ENCODE measurements around the gene CARS2.

CARS2 gene

DNA sequence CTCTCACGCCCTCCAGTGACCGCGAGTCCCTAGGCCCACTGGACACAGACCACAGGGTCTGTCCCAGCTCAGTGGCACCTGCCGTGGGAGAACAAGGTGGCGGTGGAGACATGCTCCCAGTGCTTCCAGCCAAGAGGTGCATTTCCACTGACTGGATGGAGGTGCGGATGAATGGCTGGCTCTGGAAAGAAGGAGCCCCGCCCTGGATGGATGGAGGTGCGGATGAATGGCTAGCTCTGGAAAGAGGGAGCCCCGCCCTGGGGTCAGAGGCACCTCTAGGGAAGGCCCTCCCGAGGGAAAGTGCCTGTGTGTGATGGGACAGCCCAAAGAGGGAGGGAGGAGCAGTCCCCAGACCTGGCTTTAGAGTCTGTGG is 58.6 kb downstream of the CARS2 start:
- Mint-ChIP-seq H3K27ac (no peak overlapping the region), H3K4me3 (no peak overlapping the region), H3K27me3 (no peaks in the 10 kb centered on the region), H3K36me3 (ENCODE audit: low read depth) (peaks cover 96% of the 10 kb centered on the region), H3K4me1 (ENCODE audit: low read depth) (peaks cover 10% of the 10 kb centered on the region), H3K9me3 (no peaks in the 10 kb centered on the region)
- intact Hi-C loops (cut with micrococcal nuclease) = no loop called here

DNA sequence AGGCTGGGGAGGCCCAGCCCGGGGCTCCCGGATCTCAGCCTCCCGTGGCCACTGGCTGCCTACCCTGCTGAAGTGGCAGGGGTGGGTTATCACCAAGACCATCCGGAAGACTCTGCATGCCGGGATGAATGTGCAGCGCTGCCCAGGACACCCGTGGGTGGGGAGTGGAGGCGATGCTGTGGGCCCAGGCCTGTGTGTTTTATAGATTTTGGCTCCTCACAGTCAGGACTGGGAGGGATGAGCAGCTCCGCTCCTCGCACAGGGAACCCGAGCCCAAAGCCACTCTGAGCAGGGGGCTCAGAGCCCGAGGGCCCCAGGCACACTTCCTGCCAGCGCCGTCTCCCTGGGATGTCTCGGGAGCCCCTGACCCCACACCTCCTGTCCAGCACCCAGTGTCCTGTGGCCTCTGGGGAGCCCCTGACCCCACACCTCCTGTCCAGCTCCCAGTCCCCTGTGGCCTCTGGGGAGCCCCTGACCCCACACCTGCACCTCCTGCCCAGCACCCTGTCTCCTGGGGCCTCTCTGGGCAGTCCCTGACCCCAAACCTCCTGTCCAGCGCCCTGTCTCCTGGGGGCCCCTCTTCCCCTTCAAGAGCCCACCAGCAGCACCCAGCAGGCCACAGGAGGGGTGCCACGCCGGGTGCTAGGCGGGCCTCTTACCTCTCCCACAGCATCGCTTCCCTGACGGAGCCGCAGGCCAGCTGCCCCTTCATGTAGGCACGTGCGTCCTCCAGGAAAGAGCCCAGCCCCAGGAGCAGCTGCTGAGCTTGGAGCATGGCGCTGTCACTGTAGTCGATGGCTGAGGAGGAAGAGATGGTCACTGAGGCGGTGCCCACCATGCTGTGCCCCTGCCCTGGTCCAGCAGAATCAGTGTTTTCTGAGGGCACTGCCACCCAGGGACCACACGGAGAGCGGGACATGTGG is 59.2 kb downstream of the CARS2 start:
- no peaks in the 10 kb centered on the region for H3K9me3 Mint-ChIP-seq
- H3K27me3 Mint-ChIP-seq = no peaks in the 10 kb centered on the region
- intact Hi-C loops (cut with micrococcal nuclease) = no loop called here
- peaks cover 10% of the 10 kb centered on the region for H3K4me1 Mint-ChIP-seq (ENCODE audit: low read depth)
- H3K4me3 Mint-ChIP-seq = no peak overlapping the region
- peaks cover 96% of the 10 kb centered on the region for H3K36me3 Mint-ChIP-seq (ENCODE audit: low read depth)
- H3K27ac Mint-ChIP-seq = no peak overlapping the region

DNA sequence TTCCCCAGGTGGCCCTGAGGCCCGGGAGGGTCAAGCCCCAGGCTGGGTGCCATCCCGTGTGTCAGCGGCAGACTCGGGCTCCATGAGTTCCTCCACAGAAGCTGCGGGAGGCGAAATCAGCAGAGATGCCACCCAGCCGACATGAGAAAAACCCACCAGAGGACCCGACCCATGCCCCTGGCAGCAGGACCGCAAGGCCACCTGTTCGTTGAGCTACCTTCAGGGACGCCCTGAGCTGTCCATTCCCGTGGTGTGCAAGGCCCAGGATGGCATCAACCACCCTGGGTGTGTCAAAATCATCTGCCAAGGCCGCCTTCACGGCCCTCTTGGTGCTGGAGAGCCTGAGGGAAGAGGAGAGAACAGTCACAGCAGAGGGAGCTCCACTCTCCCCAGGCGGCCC is 60.2 kb downstream of the CARS2 start:
- Mint-ChIP-seq H3K9me3 (no peaks in the 10 kb centered on the region), H3K36me3 (ENCODE audit: low read depth) (peaks cover 96% of the 10 kb centered on the region)

DNA sequence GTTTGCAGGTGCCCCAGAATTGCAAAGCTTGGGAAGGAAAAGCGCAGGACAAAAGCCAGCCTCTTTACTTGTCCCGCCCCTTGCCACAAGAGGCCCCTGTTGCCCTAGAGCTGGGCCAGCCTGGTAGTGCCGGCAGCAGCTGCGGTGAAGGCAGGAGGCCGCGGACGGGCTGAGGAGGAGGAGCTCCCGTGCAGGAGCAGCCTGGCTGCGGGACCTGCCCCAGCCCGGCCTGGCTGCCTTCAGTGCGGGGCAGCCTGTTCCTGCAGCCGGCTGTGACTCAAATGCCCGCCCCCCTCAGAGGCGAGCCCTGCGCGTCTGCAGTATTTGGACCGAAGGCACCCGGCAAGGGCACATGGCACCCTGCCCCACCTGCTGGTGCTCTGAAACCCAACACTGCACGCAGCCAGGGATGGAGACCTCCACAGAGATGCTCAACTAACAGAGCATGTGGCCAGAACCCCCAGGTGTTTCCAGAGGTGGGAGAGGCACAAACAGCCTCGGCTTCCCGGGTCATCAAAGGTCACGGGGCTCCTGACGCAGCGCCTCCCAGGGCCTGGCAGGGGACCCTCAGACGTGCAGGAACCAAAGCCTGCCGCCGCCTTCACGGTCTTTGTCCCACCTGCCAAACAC is 60.9 kb downstream of the CARS2 start:
- intact Hi-C loops (cut with micrococcal nuclease) = loop anchor here (1.0 kb wide), 1 partner anchor 174 kb away; no protein-coding TSS in a partner anchor
- Mint-ChIP-seq H3K27ac (no peak overlapping the region), H3K36me3 (ENCODE audit: low read depth) (peaks cover 96% of the 10 kb centered on the region), H3K9me3 (no peaks in the 10 kb centered on the region), H3K4me1 (ENCODE audit: low read depth) (peaks cover 10% of the 10 kb centered on the region), H3K27me3 (no peaks in the 10 kb centered on the region), H3K4me3 (no peak overlapping the region)

More for the DNA sequence above, 60.2 kb downstream of the CARS2 start:
- intact Hi-C loops (cut with micrococcal nuclease) = loop anchor here (1.0 kb wide), 1 partner anchor 174 kb away; no protein-coding TSS in a partner anchor
- Mint-ChIP-seq H3K4me1 (ENCODE audit: low read depth) (peaks cover 10% of the 10 kb centered on the region), H3K27ac (no peak overlapping the region), H3K4me3 (no peak overlapping the region), H3K27me3 (no peaks in the 10 kb centered on the region)

GRCh38 chr13:110643768-110644421 is 62.0 kb downstream of the CARS2 start:
- intact Hi-C loops (cut with micrococcal nuclease) = no loop called here
- Mint-ChIP-seq H3K27ac (no peak overlapping the region), H3K36me3 (ENCODE audit: low read depth) (peaks cover 96% of the 10 kb centered on the region)

GRCh38 chr13:110643324-110643723 is 62.6 kb downstream of the CARS2 start:
- Mint-ChIP-seq H3K27ac (no peak overlapping the region), H3K9me3 (no peaks in the 10 kb centered on the region), H3K36me3 (ENCODE audit: low read depth) (peaks cover 96% of the 10 kb centered on the region), H3K27me3 (no peaks in the 10 kb centered on the region), H3K4me1 (ENCODE audit: low read depth) (peaks cover 10% of the 10 kb centered on the region), H3K4me3 (no peak overlapping the region)
- intact Hi-C loops (cut with micrococcal nuclease) = no loop called here

More at GRCh38 chr13:110643768-110644421, 62.0 kb downstream of the CARS2 start:
- Mint-ChIP-seq H3K9me3 (no peaks in the 10 kb centered on the region), H3K4me3 (no peak overlapping the region), H3K4me1 (ENCODE audit: low read depth) (peaks cover 10% of the 10 kb centered on the region), H3K27me3 (no peaks in the 10 kb centered on the region)

GRCh38 chr13:110642291-110642981 is 63.5 kb downstream of the CARS2 start:
- Mint-ChIP-seq H3K9me3 (no peaks in the 10 kb centered on the region), H3K36me3 (ENCODE audit: low read depth) (peaks cover 99% of the 10 kb centered on the region)

DNA sequence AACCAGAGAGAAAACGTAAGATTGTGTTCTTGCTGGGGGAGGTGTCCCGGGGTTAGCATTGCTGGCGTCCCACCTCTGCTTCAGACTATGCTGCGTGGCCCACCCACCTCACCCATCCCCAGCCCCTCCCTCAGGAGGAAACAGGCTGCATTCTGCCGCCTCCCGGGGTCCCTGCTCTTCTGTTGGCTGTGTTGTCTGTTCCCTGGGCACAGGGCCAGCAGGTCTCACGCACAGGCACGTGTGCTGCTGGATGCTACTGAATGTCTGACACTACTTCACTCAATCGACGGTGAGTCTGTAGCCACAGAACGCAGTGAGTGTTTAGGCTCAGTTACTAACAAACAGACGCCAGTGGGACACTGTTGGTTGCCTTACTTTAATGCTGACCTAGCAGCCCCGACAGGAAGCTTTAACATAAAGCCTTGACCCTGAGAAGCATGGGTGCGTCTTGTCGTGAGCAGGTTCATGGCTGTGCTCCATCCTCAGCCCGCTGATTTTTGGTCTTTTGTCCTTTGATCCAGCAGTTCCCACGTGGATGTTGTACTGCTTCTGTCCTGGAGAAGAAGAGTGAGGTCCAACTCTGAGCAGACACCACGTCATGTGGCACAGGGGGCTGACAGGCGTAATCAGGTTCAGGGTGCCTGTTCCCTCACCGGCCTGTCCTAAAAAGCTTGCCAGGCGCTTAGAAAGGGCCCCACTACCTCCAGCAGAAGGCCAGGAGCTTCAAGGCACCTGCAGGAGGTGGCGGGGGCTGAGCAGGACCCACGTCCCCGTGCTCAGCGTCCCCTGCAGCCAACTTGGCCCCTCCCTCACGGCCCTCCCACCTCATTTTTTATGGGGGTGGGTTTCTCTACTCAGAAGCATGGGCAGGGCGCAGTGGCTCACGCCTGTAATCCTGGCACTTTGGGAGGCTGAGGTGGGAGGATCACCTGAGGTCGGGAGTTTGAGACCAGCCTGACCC is 64.6 kb downstream of the CARS2 start:
- Mint-ChIP-seq H3K27ac (no peak overlapping the region), H3K36me3 (ENCODE audit: low read depth) (peaks cover 99% of the 10 kb centered on the region)
- intact Hi-C loops (cut with micrococcal nuclease) = no loop called here

More at GRCh38 chr13:110642291-110642981, 63.5 kb downstream of the CARS2 start:
- H3K4me1 Mint-ChIP-seq (ENCODE audit: low read depth) = peaks cover 10% of the 10 kb centered on the region
- H3K27me3 Mint-ChIP-seq = no peaks in the 10 kb centered on the region
- no peak overlapping the region for H3K4me3 Mint-ChIP-seq
- no peak overlapping the region for H3K27ac Mint-ChIP-seq
- intact Hi-C loops (cut with micrococcal nuclease) = no loop called here

DNA sequence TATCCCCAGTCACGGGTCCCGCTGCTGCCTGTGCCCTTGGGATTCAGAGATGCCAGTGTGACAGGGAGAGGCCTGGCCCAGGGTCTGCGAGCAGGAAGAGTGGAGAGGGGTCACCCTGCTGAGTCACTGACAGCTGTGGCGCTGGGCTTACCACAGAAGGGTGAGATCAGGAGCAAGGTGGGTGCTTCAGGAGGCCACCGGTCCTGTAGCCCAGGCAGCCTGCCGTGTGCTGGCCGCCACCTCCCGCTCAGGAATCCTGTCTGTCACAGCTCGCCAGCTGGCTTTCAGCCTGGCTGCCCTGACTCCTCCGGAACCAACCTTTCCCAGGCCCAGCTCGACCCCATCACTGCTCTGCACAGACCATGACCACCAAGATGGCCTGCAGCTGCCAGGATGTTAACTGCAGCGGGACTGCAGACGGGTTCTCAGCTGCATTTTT is 65.3 kb downstream of the CARS2 start:
- H3K9me3 Mint-ChIP-seq = no peaks in the 10 kb centered on the region
- peaks cover 10% of the 10 kb centered on the region for H3K4me1 Mint-ChIP-seq (ENCODE audit: low read depth)
- H3K36me3 Mint-ChIP-seq (ENCODE audit: low read depth) = peaks cover 99% of the 10 kb centered on the region
- no peak overlapping the region for H3K4me3 Mint-ChIP-seq
- intact Hi-C loops (cut with micrococcal nuclease) = no loop called here
- no peak overlapping the region for H3K27ac Mint-ChIP-seq
- no peaks in the 10 kb centered on the region for H3K27me3 Mint-ChIP-seq

More for the DNA sequence above, 64.6 kb downstream of the CARS2 start:
- Mint-ChIP-seq H3K9me3 (no peaks in the 10 kb centered on the region), H3K4me1 (ENCODE audit: low read depth) (peaks cover 10% of the 10 kb centered on the region), H3K4me3 (no peak overlapping the region), H3K27me3 (no peaks in the 10 kb centered on the region)

- Mint-ChIP-seq H3K4me3 (no peak overlapping the region), H3K27me3 (no peaks in the 10 kb centered on the region), H3K27ac (no peak overlapping the region), H3K36me3 (ENCODE audit: low read depth) (peaks cover 100% of the 10 kb centered on the region), H3K4me1 (ENCODE audit: low read depth) (peaks cover 5% of the 10 kb centered on the region), H3K9me3 (no peaks in the 10 kb centered on the region)
- intact Hi-C loops (cut with micrococcal nuclease) = no loop called here
Measured at GRCh38 chr13:110639935-110640334, 66.0 kb downstream of the CARS2 start.

DNA sequence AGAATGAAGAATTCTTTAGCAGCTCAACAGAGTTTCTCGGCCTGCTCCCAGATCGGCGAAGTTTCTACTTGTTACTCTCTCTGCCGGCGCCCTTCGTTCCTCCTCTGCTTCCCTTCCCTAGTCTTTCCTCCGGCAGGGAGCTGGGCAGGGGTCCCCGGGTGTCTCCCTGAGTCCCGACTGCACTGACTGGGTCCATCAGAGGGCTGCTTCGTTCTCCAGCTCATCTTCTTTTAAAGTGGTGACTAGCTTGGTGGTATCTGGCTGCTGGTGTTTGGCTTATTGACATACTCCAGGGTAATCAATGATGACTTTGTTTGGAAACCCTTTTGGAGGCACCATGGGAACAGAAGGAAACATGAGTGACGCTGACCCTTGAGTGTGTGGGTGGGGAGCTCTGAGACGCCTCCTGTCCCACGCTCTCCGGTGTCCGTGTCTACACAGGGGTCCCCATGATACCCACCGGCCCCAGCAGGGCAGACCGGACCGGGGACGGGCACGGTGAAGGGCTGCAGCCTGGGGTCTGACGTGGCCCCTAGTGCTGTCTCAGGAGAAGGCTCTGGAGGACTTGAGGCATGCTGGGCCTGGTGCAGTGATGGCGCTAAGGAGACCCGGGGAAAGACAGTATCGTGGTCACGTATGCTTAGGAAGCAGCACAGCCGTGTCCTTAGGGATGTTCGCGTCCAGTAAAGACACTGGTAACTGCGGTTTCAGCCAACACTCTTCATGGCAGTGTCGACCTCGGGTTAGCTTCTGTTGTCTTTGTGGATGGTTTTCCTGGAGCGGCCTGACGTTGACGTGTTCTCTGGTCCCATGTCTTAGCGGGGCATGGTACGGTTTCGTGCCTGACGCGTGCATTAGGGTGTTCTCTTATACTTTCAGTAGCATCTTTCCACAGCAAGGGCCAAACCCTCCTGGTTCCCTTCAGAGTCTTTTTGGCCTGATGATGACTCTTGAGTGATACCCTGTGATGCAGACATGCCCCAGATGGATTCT is 66.8 kb downstream of the CARS2 start:
- Mint-ChIP-seq H3K27me3 (no peaks in the 10 kb centered on the region), H3K36me3 (ENCODE audit: low read depth) (peaks cover 100% of the 10 kb centered on the region), H3K4me1 (ENCODE audit: low read depth) (no peaks in the 10 kb centered on the region), H3K9me3 (no peaks in the 10 kb centered on the region), H3K4me3 (no peak overlapping the region), H3K27ac (no peak overlapping the region)
- intact Hi-C loops (cut with micrococcal nuclease) = no loop called here

- H3K9me3 Mint-ChIP-seq = no peaks in the 10 kb centered on the region
- H3K36me3 Mint-ChIP-seq (ENCODE audit: low read depth) = peaks cover 94% of the 10 kb centered on the region
- H3K27ac Mint-ChIP-seq = no peak overlapping the region
- no peaks in the 10 kb centered on the region for H3K4me1 Mint-ChIP-seq (ENCODE audit: low read depth)
- H3K27me3 Mint-ChIP-seq = no peaks in the 10 kb centered on the region
- no peak overlapping the region for H3K4me3 Mint-ChIP-seq
- intact Hi-C loops (cut with micrococcal nuclease) = no loop called here
Measured at GRCh38 chr13:110638257-110638656, 67.7 kb downstream of the CARS2 start.
